ENCODE data around the gene TCOF1.

- TF ChIP-seq EP300 (IDR thresholded peaks at IDR 0.05; ENCODE audit: borderline replicate concordance), result no peak
- TF ChIP-seq CEBPB (IDR thresholded peaks at IDR 0.05), result no peak
- TF ChIP-seq CREB1 (IDR thresholded peaks at IDR 0.05; ENCODE audit: low read depth), result no peak
- TF ChIP-seq FOXM1 (IDR thresholded peaks at IDR 0.05; ENCODE audit: borderline replicate concordance, low read depth), result no peak
These were observed 27.2 kb downstream of the TCOF1 start for GRCh38 chr5:150384701-150385100.
